DMS53 (cell line): ENCODE data around the gene CCDC24.

ENCODE experiments used
- DNase-seq: peaks from one replicate; lab custom pipeline; 2025; lab: John Stamatoyannopoulos, UW

Gene CCDC24

DNA sequence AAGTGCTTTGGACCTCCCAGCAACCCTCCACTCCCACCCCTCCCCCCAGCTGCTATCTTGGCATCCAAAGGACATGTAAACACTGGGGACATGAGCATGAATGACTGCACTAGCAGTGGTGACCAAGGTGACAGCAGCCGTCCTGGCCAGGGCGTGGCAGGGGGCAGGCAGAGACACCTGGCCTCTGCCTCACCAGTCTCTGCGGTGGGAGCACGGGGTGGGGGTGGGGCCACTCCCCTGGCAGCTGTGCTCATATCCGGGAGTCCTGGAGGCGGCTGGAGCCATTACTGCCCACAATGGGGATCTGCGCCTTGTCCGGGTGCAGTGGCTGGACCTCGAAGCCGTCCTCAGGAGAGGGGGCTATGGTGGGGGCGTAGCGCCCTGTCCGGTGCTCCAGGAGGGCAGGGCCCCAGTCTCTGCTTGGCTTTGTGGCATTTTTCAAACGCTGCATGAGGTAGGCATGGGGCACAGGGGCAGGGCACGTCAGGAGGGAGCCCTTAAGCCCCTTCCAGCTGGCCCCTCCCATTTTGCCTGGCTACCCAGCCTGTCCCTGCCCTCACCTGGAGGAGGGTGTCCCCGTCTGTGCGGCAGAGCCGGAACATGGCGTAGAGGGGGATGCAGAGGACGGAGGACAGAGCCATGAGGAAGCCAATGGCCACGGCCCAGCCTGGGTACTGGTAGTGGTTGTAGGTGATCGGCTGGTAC is 6.0 kb downstream of the CCDC24 start:
- peak; percentile 92 for DNase-seq

DNA sequence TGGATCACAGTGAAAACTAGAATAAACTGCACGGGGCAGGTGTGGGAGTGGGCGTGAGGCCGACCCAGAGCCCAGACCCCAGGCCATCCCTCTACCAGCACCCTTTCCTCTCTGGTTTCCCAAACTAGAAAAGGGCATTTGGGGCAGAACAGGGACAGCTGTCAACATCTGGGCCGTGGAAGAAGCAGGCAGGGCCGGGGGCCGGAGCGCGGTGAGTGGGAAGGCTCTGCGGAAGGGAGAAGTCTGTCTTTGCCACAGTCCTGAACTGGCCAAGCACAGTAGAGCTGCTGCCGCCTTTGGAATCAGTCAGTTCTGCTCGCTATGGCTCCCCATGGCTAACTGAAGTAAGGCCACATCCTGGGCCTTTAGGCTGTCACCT is 6.6 kb downstream of the CCDC24 start:
- DNase-seq, result peak; percentile 41

DNA sequence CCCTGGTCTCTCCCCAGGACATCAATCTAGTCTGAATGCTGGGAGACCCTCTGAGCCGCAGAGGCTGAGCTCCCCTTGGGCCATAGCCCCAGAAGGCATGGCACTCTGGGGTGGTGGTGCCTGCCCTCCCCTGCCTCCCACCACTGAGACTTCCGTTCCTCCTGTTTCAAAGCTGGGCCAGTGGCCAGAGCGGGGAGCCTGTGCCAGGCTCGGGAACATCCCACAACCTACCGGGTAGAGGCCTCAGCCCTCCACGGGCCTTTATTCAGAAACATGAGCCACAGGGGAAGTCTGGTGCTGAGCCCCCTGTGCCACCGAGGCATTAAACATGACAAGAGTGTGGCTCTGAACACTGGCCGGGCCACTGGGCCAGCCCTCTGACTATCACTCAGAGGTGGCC is 8.1 kb downstream of the CCDC24 start:
- DNase-seq, result no peak

DNA sequence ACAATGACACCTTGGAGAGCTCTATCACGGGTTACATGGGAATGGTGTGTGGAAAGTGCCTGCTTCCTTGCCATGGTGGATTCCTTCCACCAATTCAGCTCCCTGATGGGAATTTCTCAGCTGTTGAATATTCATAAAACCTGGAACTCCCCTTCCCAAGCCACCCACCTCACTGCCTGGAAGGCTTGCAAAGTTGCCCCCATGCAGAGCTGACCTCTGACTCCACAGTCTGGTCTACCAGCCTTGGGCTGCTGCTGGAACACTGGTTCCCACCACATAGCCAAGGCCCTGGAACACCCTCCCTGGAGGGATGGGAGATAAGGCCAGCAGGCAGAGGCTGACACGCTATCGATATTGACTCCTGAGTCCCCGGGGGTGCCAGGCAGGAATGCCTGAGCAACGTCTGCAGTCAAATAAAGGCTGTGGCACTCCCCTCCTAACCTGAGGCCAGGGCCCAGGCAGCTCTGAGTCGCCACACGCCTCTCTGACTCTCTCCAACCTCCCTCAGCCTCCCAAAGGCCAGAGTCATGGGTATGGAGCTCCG is 8.8 kb downstream of the CCDC24 start:
- DNase-seq, result no peak

DNA sequence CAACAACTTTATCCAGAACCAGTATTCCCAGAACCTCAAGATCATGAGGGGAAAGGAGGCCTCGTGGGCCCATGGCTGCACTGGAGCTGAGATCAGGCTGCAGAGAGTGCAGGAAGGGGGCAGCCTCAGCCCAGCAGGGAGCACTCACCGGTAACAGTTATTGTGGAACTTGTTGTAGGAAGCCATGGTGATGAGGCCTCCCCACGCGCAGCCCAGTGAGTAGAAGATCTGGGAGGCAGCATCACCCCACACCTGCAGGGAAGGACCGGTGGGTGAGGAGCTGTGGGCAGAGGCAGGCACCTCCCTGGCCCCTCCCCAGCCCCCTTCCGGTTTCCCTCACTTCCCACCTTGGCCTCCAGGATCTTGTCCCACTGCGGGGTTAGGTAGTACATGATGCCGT is 10.8 kb downstream of the CCDC24 start:
- no peak for DNase-seq

DNA sequence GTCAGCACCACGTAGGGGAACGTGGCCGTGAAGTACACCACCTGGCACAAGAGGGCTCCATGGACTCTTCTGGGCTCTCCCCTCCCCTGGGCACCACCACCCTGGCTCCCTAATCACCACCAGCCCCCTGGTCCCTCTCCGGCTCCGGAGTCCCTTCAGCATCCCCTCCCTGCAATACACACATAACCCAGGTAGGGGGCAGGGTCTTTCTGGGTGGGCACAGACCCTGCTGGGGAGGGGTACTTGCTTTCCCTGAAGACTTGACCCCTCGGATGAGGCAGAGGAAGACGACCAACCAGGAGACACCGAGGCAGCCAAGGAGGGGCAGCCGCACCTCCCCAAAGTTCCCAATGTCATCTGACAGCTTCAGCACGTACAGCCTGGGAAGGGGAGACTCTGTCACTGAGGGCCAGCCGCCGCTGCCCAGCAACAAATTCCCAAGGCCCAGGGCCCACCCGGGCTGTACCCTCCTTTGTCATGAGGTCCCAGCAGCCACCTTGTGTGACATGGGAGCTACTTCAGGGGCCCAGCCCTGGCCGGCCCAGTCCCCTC is 11.3 kb downstream of the CCDC24 start:
- no peak for DNase-seq

DNA sequence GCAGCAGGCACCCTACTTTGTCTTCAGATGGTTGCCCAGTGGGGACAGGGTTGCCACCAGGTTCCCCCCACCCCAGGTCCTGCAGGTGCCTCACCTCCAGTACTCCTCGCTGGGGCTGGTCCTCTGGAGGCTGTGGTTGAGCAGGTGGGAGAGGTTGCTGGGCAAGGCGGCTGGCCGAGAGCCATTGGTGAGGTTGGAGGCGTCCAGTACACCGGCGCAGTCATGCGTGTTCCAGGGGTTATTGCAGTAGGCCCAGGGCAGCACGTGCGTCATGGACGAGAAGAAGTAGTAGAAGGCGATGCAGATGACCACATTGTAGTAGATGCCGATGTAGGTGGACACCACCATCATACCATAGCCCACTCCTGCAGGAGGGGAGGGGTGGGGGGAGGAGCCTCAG is 16.9 kb downstream of the CCDC24 start:
- DNase-seq, result no peak

DNA sequence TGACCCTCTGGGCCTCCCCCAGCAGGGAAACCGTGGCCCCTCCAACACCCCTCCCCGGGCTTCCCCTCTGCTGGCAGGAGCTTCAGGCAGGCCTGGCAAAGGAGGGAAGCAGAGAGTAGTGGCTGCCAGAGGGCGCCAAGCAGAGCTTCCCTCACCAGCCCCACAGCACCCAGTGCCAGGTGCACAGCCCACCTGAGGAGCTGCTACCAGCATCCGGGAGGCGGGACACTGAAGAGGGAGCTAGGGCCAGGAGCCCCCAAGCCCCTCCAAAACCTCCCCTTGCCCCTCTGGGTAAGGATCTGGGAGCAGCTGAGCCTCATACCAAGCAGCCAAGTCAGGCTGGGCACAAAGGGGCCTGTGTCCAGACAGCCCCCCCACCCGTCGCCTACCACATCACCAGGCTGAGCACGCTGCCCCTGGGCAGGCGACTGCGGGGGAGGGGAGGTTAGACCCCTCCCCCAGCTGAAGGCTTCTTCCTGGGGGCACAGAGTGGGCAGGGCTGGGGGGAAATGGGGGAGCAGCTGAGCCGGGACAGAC is 19.6 kb downstream of the CCDC24 start:
- no peak for DNase-seq

DNA sequence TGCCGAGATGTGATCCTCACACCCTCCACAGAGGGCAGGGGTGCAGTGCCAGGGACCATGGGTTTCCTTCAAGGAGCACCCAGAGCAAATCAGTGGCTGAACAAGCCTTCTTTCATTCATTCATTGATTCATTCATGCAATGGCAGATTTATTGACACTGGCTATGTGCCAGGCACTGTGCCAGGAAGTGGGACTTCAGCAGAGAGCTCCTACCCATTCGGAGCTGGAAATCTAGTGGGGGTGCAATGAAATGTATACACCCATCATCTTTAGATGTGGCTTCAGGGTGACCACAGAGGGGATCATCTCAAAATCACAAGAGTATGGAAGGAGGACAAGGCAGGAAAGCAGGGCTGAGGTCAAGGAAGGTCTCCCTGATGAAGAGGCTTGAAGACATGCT is 21.0 kb downstream of the CCDC24 start:
- no peak for DNase-seq

DNA sequence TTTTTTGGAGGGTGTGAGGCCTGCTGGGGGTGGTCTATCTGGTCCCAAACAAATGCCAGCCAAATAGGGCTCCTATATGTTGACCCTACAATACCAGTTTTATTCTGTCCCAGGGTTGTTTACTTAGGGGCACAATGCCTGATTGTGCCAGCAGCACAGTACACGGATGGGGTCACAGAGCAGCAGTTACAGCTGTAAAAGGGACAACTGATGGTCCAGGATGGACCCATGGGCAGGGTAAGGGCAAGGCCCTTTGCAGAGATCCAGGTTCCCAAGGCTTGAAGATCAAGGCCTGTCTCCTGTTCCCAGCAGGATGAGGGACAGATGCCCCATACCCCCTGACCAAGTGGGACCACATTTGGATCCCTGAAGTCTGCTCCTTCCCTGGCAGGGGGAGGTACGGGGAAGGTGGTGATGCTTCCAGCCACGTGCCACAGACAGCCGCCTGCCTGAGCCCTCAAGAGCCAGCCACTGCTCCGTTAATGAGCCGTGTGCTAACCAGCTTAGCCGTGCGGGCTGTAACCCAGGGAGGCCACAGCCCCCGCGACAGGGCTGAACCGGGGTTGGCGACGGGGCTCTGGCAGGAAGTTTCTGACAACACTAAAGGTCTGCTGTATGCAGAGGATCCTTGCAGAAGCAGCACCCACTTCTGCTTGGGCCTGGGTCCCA is 21.7 kb downstream of the CCDC24 start:
- DNase-seq, result no peak

DNA sequence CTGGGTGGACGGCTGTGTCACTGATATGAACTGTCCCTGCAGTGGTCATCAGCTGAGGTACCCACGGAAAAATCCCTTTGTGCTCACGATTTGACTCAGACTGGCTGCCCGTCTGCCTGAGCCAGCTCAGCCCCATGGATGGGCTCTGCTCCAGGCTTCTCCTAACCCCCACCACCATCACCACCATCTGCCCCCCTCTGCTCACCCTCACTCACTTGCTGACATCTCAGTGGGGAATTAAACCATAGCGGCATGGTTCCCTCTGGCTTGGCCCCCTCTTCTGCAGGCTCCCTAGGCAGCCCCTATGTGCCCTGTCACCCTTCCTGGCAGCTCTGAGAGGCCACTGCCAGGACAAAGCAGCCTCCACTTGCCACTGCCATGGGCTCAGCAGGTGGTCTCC is 22.6 kb downstream of the CCDC24 start:
- DNase-seq, result no peak

DNA sequence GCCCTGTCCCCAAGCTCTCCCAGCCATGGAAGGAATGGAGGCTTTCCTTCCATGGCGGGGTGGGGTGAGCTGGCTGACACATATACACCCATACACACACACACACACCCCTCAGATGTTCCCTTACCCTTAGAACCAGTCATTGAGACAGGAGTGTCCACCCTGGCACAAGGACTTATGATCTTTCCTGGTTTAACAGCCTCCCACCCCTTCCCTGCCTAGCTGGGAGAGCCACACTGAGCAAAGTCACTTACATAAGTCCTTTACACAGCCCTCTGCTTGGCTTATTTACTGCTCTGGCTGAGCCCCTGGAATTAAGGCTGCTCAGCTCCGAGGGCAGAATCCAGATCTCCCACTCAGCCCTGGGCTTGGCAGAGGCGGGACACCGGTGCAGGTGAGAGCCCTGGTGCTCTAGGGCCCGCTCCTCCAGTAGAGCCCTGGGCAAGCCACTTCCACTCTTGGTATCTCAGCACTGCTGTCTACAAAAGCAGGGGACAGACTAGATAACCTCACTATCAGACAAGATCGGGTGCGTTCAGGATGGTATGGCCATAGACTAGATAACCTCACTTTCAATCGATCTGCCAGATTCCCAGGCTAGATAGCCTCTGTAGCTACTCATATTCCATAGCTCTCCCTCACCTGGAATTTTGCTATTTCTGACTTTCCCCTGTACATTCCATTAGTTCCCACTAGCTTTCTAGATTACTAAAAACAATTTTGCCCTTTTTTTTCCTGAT is 23.1 kb downstream of the CCDC24 start:
- no peak for DNase-seq

DNA sequence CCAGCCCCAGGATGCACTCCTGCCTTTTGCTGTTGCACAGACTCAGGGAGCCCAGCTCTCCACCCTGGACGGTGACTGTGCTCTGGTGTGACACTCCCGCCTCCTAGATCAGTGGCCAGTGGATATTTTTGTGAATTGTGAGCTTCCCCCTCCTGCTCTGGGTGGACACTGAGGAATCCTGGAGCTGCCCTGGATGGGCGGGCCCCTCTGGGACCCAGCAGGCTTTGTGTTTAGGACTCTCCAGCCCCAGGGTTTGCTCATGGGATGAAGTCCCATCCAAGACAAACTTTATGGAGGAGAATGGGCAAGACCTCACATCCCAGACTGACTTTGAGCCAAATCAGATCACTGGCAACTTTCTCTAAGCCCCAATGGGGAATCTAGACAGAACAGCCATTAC is 23.8 kb downstream of the CCDC24 start:
- no peak for DNase-seq

DNA sequence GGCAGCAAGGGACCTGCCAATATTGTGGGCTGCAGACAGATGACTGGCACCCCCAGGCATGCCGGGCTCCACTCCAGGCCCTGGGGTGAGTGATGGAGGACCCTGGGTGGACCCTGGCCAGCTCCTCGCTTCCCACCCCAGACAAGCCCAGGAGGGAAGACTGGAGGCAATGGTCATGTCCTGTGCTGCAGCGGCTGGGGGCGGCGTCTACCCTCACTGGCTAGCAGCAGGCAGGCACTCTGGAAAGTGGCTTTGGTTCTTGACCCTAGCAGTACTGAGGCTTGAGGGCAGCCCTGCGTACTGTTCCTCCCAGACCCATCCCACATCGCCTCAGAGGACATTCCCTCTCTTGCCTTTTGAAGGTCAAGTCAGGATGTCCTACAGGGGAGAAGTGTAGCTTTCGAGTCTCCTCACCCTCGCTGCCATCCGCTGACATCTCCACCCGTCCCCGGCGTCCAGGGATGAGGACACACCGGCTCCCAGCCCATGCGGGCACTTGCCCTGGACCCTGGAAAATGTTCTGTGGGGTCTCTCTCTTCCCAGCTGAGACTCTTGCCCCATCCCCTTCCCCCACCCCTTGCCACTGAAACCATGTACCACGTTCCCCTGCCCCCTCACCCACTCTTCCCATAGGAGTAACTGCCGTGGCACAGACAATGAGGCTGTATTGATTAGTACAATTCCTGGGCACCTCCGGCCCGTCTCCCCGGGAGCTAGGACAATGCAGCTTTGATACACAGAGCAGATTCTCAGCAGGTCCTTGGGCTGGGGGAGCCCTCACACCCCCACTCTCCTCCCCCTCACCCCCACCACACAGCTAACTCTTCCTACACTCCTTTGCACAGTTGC is 24.9 kb downstream of the CCDC24 start:
- no peak for DNase-seq

DNA sequence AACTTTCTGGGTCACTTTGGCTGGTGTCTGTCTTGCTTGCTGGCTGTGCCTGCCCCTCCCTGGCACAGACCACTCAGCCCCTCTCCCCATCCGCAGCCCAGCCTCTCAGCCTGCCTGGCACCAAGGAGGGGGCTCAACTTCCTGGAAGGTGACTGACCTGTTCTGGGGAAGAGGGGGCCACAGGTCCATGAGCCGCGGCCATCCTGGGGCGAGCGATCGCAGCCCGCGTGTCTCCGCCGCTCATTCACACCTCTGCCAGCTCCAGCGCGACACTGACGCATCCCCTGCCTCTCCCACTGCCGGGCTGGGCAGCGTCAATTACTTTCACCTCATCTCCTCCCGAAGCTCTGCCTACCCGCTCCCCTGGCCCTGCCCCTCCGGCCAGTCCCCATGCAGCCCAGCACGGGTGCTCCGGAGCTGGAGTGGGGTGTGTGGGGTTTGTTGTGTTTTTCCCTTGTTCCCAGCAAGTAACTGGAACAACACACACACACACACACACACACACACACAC is 25.5 kb downstream of the CCDC24 start:
- no peak for DNase-seq

DNA sequence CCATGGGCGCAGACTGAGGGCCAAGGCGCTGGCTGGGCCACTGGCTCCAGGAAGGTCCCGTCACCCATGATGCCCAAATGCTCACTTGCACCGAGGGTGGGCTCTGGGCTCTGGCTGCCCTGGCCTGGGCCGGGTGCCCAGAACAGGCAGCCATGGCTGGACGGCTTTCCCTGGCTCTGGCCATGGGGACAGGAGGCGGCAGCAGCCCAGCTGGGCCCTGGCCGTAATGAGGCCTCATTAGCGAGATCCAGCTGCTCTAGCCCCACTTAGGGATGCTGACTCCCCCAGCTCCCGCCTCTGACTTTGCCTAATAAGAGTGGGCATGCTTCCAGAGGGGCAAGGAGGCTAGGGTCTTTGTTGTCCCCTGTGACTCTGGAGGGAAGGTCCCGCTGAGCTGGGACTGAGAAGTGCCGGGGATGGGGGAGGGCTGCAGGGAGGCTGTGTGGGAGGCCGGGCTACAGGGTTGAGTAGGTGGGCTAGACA is 28.1 kb downstream of the CCDC24 start:
- no peak for DNase-seq

DNA sequence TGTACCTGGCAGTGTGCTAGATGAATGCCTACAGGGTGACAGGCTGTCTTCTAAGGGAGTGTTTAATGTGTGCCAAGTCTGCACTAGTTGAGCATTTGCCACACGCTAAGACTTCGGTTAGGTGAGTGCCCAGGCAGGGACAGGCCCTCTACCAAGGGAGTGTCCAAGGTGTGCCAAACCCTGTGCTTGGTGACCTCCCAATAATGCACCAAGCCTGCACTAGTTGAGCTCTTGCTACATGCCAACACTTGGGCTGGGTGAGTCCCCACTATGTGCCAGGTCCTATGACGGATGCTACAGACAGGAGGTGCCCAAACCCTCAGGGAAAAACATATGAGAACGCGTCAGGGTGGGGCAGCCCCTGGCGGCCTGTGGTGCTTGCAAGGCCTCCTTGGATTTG is 29.1 kb downstream of the CCDC24 start:
- no peak for DNase-seq

DNA sequence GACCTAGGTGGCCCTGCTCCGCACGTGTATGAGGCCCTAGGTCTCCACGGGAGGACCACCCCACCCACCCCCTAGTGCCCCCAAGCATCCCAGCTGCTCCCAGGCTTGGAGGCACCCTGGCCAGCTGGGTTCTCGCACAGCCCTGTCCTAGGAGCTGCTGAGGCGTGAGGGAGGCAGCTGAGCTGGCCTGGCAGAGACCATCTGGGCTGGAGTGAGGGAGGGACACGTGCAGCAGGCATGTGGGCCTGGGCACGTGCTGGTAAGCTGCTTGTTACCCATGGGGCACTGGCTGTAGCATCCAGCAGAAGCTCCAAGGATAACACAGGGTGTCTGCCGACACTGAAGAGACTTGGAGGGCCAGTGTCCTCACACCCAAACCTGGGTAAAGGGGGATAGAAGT is 29.8 kb downstream of the CCDC24 start:
- DNase-seq, result no peak

DNA sequence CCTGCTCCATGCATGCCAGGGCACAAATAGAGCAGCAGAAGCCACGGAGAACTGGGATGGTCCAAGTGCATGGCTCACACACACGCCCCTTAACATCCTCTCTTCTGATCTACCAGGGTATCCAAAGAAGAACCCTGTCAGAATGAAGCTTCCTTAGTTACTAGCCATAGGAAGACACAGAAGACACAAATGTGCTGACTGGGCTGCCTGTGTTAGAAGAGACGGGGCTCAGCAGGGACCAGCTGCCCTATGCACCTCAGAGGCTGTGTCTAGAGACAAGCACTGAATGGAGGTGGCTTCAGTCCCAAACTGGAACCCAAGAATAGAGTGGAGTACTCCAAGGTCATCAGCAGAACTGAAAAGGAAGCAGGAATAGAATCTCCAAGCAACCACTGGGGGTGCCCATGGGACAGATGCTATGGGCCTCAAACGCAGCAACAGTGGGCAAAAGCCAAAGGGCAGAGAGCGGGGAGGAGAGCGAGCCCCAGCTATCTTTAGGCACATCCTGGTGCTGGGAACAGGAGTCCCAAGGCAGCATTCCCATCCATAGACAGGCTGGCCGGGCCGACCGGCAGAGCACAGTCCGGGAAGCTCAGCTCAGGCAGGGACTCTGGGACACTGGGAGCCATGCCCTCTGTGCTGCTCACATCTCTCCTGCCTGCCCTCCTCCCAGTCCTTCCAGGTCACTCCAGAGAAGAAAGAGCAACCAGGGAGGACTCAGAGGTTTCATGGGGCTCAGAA is 30.4 kb downstream of the CCDC24 start:
- DNase-seq, result no peak
